Mucosa of rectum (tissue), 2 donors: ENCODE data around the gene USP48.
A peak's percentile ranks its signal among the peaks of the same experiment; 100 is the strongest.
"Not testable (repeated sequence)": the region's sequence is repeated elsewhere in the genome, so short reads cannot be mapped to it uniquely, and the experiment has no call there.

ENCODE experiments used
- H3K27ac ChIP-seq, 2 donors: one replicate each; pipeline ENCODE4 v1.7.0; 2013; ENCODE audit warnings: inconsistent platforms in 2 of 2, low read depth in 2 of 2, low read length in 2 of 2
- H3K27me3 ChIP-seq, 2 donors: one replicate each; pipeline ENCODE4 v1.7.0; 2013; ENCODE audit warnings: low read length in 2 of 2; ENCODE audit not compliant: control insufficient read depth in 2 of 2, insufficient read depth in 2 of 2
- H3K36me3 ChIP-seq, 2 donors: one replicate each; pipeline ENCODE4 v1.7.0; 2013; ENCODE audit warnings: low read length in 2 of 2; ENCODE audit not compliant: control insufficient read depth in 2 of 2, insufficient read depth in 2 of 2
- H3K4me1 ChIP-seq, 2 donors: one replicate each; pipeline ENCODE4 v1.7.0; 2013; ENCODE audit warnings: low read length in 2 of 2, mild to moderate bottlenecking in 1 of 2; ENCODE audit not compliant: control insufficient read depth in 2 of 2, insufficient read depth in 2 of 2
- H3K4me3 ChIP-seq, 2 donors: one replicate each; pipeline ENCODE4 v1.7.0; 2013; ENCODE audit warnings: low read length in 2 of 2
- H3K9ac ChIP-seq, 2 donors: one replicate each; pipeline ENCODE4 v1.7.0; 2013; ENCODE audit warnings: low read length in 2 of 2, low read depth in 1 of 2, mild to moderate bottlenecking in 1 of 2
- H3K9me3 ChIP-seq, 2 donors: one replicate each; pipeline ENCODE4 v1.7.0; 2013; ENCODE audit warnings: low read length in 2 of 2; ENCODE audit not compliant: control insufficient read depth in 2 of 2
- donor health status: healthy.
- donor health status: Normal muscosa, but diverticular disease.

USP48 gene, protein sequence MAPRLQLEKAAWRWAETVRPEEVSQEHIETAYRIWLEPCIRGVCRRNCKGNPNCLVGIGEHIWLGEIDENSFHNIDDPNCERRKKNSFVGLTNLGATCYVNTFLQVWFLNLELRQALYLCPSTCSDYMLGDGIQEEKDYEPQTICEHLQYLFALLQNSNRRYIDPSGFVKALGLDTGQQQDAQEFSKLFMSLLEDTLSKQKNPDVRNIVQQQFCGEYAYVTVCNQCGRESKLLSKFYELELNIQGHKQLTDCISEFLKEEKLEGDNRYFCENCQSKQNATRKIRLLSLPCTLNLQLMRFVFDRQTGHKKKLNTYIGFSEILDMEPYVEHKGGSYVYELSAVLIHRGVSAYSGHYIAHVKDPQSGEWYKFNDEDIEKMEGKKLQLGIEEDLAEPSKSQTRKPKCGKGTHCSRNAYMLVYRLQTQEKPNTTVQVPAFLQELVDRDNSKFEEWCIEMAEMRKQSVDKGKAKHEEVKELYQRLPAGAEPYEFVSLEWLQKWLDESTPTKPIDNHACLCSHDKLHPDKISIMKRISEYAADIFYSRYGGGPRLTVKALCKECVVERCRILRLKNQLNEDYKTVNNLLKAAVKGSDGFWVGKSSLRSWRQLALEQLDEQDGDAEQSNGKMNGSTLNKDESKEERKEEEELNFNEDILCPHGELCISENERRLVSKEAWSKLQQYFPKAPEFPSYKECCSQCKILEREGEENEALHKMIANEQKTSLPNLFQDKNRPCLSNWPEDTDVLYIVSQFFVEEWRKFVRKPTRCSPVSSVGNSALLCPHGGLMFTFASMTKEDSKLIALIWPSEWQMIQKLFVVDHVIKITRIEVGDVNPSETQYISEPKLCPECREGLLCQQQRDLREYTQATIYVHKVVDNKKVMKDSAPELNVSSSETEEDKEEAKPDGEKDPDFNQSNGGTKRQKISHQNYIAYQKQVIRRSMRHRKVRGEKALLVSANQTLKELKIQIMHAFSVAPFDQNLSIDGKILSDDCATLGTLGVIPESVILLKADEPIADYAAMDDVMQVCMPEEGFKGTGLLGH

DNA sequence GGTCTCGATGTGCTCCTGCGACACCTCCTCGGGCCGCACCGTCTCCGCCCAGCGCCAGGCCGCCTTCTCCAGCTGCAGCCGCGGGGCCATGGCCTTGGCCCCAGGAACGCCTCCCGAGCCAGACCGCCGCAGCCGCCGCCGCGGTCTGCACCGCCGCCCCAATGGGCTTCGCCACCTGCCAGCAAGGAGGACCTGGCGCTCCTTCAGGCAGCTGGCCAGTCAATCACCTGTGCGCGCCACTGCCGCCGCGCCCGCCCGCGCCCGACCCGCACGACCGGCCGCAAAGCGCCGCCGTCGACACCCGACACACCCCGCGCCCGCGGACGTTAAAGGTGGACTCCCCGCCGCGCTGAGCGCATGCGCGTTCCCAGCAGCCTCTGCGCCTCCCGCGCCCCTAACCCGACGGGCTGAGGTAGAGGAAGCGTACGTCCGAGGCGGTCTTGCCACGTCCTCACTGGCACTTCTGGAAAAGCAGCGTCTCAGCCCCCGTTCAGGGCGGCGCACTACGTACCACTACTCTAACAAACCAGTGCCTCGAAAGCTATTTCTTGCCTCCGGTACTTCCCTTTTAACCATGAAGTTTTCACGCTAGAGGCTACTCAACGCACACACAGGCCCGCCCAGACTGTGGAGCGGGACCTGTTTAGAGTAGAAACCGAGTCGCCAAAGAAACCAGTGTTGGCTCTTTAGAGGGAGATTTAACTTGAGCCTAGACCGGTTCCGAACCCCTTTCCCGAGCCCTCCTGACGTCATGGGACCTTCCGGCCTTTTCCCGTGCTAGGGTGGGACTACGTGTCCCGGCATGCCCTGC, at the start of gene USP48:
Gene USP48, minus strand, starts transcription at position 282 of the 811 bp plus-strand sequence. Its CDS starts 192 bp downstream, at position 90.
- peak within 1 kb of the TSS; percentile 100 for H3K27ac ChIP-seq
- no peaks in the 10 kb centered on the region for H3K36me3 ChIP-seq
- no peaks in the 10 kb centered on the region for H3K27me3 ChIP-seq
- H3K9me3 ChIP-seq, result no peaks in the 10 kb centered on the region
- H3K9ac ChIP-seq, result peak within 1 kb of the TSS; percentile 100
- peak within 1 kb of the TSS; percentile 91 to 99 for H3K4me3 ChIP-seq
- H3K4me1 ChIP-seq, result peaks cover 4 to 6% of the 10 kb centered on the region in 2 donors

DNA sequence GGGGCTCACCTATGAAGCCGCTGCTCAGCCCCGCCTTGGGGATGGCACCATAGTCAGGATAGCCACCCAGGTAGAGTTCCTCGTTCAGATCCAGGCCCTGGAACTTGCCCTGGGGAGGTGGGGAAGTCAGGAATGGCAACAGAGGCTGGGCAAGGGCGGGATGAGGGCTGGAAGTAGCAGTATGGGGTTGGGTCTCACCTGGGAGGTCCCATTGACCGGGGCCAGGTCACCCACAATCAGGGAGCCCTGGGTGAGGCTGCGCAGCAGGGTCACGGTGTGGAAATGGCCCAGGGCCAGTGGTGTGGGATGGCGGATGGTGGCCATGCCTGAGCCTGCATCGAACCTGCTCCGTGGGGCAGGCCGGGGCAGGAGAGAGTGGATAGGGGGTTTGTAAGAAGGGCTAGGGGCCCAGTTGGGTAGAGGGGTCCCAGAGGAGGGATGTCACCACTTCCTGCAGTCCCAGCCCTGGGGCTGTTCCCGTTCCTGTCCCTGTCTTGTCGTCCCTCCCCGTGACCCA, 48.6 kb upstream of the USP48 start:
- Histone ChIP-seq H3K9me3 (no peaks in the 10 kb centered on the region), H3K27ac (no peak overlapping the region), H3K9ac (no peak overlapping the region), H3K27me3 (no peaks in the 10 kb centered on the region), H3K4me1 (no peaks in the 10 kb centered on the region), H3K36me3 (peaks cover 63 to 67% of the 10 kb centered on the region in 2 donors), H3K4me3 (no peak overlapping the region)

DNA sequence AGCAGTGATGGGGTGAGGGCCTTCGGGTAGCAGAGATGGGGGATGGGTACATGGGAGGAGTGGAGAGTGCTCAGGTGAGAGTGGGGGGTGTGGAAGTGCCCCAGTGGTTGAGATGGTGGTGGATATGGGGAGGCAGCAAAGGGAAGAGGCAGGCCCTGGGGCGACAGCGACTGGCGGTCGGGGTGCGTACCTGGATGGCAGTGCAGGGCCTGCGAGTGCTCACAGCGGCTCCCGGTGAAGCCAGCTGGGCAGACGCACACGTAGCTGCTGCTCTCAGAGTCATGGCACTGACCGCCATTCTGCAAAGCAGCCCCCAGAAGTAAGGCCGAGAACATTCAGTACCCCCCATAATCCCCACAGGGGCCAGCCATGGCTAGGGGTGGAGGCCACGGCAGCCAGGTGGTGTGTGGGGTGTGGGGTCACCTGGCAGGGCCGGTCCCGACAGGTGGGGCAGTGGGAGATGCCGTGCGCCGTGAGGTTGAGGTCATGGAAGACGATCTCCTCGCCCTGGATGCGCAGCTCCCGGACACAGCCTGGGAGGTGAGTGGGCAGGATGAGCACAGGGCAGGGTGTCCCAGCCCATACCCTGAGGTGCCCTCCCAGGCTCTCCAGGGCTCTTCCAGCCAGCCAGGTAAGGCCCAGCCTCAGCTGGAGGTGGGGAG, 48.0 kb upstream of the USP48 start:
- no peak overlapping the region for H3K9ac ChIP-seq
- no peaks in the 10 kb centered on the region for H3K27me3 ChIP-seq
- peaks cover 63 to 66% of the 10 kb centered on the region in 2 donors for H3K36me3 ChIP-seq
- H3K9me3 ChIP-seq, result no peaks in the 10 kb centered on the region
- H3K4me3 ChIP-seq, result no peak overlapping the region
- no peaks in the 10 kb centered on the region for H3K4me1 ChIP-seq
- H3K27ac ChIP-seq, result no peak overlapping the region

DNA sequence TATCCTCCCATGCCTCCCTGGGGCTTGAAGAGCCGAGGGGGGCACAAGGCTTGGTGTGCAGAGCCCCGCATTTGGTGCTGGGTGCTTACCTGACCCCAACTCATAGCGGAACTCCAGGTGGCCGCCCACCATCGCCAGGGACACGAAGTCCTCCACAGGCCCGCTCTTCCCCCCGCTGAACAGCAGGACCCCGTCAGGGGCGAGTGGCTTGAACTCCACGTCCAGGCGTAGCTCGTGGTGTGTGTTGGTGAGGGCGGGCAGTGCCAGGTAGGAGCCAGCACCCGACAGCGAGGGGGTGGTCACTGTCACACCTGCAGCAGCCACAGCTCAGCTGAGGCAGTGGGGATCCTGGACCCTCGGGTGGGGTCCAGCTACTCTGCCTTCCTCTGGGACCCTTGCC, 46.3 kb upstream of the USP48 start:
- Histone ChIP-seq H3K9ac (no peak overlapping the region), H3K9me3 (no peaks in the 10 kb centered on the region), H3K27me3 (no peaks in the 10 kb centered on the region), H3K36me3 (peaks cover 54 to 62% of the 10 kb centered on the region in 2 donors), H3K4me3 (no peak overlapping the region), H3K4me1 (no peaks in the 10 kb centered on the region), H3K27ac (no peak overlapping the region)

DNA sequence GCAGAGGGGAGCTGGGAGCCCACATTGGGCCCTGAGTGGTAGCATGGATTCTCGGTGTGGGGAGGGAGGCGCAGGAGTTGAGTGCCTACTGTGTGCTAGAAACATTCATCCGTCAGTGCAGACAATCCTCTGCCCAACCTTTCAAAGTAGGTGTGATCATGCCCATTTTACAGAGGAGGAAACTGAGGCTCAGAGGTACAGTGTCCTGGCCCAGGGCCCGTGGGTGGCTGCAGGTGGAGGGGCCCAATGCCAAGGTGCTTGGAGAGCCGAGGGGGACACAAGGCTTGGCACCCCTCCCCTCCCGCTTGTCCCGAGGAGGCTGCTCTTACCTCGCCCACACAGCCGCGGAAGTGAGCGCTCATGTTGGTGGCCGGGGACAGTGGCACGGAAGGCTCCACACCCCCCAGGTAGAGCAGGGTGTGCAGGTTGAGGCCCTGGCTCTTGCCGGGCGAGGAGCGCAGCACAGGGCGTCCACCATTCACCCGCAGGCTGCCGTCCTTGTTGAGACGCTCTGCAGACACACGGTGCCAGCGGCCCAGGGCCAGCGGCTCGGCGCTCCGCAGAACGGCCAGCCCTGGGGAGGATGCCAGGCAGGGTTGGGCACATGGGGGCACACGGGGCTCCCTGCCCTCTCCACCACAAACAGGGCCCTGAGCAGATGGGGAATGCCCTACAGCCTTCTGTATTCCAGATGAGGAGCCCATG, 45.7 kb upstream of the USP48 start:
- Histone ChIP-seq H3K4me3 (no peak overlapping the region), H3K27me3 (no peaks in the 10 kb centered on the region), H3K9ac (no peak overlapping the region), H3K4me1 (no peaks in the 10 kb centered on the region), H3K27ac (no peak overlapping the region), H3K36me3 (peaks cover 48 to 57% of the 10 kb centered on the region in 2 donors), H3K9me3 (no peaks in the 10 kb centered on the region)

DNA sequence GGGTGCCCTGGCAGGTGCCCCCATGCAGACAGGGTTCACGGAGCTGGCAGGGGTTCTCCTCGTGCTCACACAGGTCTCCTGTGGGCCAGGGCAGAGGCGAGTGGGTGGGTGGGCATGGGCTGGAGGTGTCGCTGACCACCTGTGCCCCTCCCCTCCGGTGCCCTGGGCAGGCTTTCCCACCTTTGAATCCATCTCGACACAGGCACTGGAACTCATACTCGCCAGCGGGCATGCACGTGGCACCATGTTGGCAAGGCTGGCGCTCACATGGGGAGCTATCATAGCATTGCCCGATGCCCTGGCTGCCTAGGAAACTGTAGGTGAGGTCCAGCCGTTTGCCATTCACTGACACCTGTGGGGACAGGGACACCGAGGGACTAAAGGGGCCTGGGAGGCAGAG, 45.1 kb upstream of the USP48 start:
- Histone ChIP-seq H3K27me3 (no peaks in the 10 kb centered on the region), H3K4me3 (no peak overlapping the region), H3K27ac (no peak overlapping the region), H3K9me3 (no peaks in the 10 kb centered on the region), H3K36me3 (peaks cover 42 to 51% of the 10 kb centered on the region in 2 donors), H3K4me1 (no peaks in the 10 kb centered on the region), H3K9ac (no peak overlapping the region)

DNA sequence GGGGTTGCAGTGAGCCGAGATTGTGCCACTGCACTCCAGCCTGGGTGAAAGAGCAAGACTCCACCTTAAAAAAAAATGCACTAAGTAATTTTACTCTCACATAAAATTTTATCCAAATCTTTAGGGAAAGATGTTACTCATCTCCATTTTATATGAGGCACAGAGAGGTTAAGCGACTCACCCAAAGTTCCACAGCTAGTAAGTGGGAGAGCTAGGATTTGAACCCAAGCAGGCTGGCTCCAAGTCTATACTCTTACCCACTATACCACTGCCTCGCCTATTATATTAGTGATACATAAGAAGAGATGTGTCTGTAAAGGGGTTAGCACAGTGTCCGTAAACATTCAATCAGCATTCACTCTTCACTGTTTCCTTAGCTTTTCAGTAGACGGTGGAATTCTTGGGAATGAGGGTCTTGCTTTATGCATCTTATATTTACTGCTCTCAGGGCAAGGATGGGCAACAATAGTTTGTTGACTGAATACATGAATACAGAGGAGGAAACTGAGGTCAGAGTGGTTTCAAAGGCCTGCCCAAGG, 44.3 kb upstream of the USP48 start:
- Histone ChIP-seq H3K9ac (no peak overlapping the region), H3K27me3 (no peaks in the 10 kb centered on the region), H3K36me3 (peaks cover 38 to 43% of the 10 kb centered on the region in 2 donors), H3K9me3 (no peaks in the 10 kb centered on the region), H3K27ac (no peak overlapping the region), H3K4me3 (no peak overlapping the region), H3K4me1 (no peaks in the 10 kb centered on the region)

DNA sequence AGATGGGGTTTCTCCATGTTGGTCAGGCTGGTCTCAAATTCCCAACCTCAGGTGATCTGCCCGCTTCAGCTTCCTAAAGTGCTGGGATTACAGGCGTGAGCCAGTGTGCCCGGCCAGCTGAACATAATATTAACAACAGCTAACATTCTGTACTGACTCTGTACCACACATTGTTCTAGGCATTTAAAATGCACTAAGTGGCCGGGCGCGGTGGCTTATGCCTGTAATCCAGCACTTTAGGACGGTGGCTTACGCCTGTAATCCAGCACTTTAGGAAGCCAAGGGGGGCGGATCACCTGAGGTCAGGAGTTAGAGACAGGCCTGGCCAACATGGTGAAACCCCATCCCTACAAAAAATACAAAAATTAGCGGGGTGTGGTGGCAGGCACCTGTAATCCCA, 43.7 kb upstream of the USP48 start:
- H3K9me3 ChIP-seq, H3K27ac ChIP-seq, H3K4me1 ChIP-seq, H3K4me3 ChIP-seq, H3K9ac ChIP-seq, H3K27me3 ChIP-seq: not testable (repeated sequence)
- H3K36me3 ChIP-seq, result peaks cover 38 to 40% of the 10 kb centered on the region in 2 donors
